Retina (tissue), 1 donor: ENCODE results near the gene DNAJC25.

ENCODE experiments used
- DNase-seq: peaks from one replicate; pipeline ENCODE4 v3.0.0-alpha.2; 2016

DNAJC25 gene

GRCh38 chr9:111628411-111628810 lies 2.7 kb upstream of the DNAJC25 start:
- DNase-seq = no peak

GRCh38 chr9:111630182-111630963 lies 761 bp upstream of the DNAJC25 start:
- DNase-seq = no peak

- DNase-seq = no peak
Observed at GRCh38 chr9:111630964-111631213, 245 bp upstream of the DNAJC25 start.

- no peak for DNase-seq
Observed at GRCh38 chr9:111632060-111632459, 926 bp downstream of the DNAJC25 start.

GRCh38 chr9:111632695-111633388 lies 1.7 kb downstream of the DNAJC25 start:
- no peak for DNase-seq

- DNase-seq = no peak
Observed at GRCh38 chr9:111633389-111633736, 2.2 kb downstream of the DNAJC25 start.

- no peak for DNase-seq
Observed at GRCh38 chr9:111634860-111635259, 3.7 kb downstream of the DNAJC25 start.

- no peak for DNase-seq
Observed at GRCh38 chr9:111637421-111637950, 6.4 kb downstream of the DNAJC25 start.

- DNase-seq = no peak
Observed at GRCh38 chr9:111644195-111644772, 13.2 kb downstream of the DNAJC25 start.

GRCh38 chr9:111645806-111646205 lies 14.7 kb downstream of the DNAJC25 start:
- DNase-seq = no peak

GRCh38 chr9:111646417-111646816 lies 15.3 kb downstream of the DNAJC25 start:
- DNase-seq = no peak

GRCh38 chr9:111648066-111648465 lies 16.9 kb downstream of the DNAJC25 start:
- DNase-seq = no peak

- no peak for DNase-seq
Observed at GRCh38 chr9:111649016-111649415, 17.9 kb downstream of the DNAJC25 start.

- DNase-seq = no peak
Observed at GRCh38 chr9:111657051-111657450, 25.9 kb downstream of the DNAJC25 start.

- no peak for DNase-seq
Observed at GRCh38 chr9:111658943-111659342, 27.8 kb downstream of the DNAJC25 start.

GRCh38 chr9:111659691-111660090 lies 28.6 kb downstream of the DNAJC25 start:
- no peak for DNase-seq

- DNase-seq = peak; percentile 81
Observed at GRCh38 chr9:111661150-111661801, 30.1 kb downstream of the DNAJC25 start, which contains the start of gene GNG10. Gene GNG10 (plus strand): TSS chr9:111661605. CDS start chr9:111661635, 30 bp downstream.

GRCh38 chr9:111661802-111662521 lies 30.8 kb downstream of the DNAJC25 start:
- peak; percentile 86 for DNase-seq

- no peak for DNase-seq
Observed at GRCh38 chr9:111662576-111663300, 31.6 kb downstream of the DNAJC25 start.

- DNase-seq = no peak
Observed at GRCh38 chr9:111663301-111663823, 32.2 kb downstream of the DNAJC25 start.

GRCh38 chr9:111668026-111668573 lies 37.0 kb downstream of the DNAJC25 start:
- no peak for DNase-seq
